ENCODE results near the gene DNAH9. TPM values are rescaled to one million over a fixed set of nuclear protein-coding genes. Genes with fewer than 3 reads are reported as not detected.

The DNAH9 gene
- total and polyA plus RNA-seq, 2 of the 8 experiments (the other 6 are each of a cell fraction or from before 2014, with no cell fraction given) = 0.21 to 0.86 TPM

GRCh38 chr17:11651089-11651488 is 52.8 kb downstream of the DNAH9 start:
- Histone ChIP-seq H2AK5ac (ENCODE audit: low read depth, low read length) (no peak overlapping the region), H3K14ac (ENCODE audit: insufficient read length) (no peak overlapping the region)
- CTCF ChIA-PET (ENCODE audit: partially characterized antibody) = no interaction called here
- TF ChIP-seq FOSL1 (IDR thresholded peaks at IDR 0.05; ENCODE audit: insufficient read depth, low read depth, low read length) = no peak
- TF ChIP-seq SP2 (IDR thresholded peaks at IDR 0.05; ENCODE audit: low read length) = no peak
- TF ChIP-seq BACH1 (IDR thresholded peaks at IDR 0.05; ENCODE audit: low read length) = no peak
- TF ChIP-seq ATF3 (IDR thresholded peaks at IDR 0.05; ENCODE audit: insufficient read depth, low read depth, low read length) = no peak
- TF ChIP-seq PHF8 (conservative IDR thresholded peaks at IDR 0.05; ENCODE audit: low read depth, low read length) = no peak
- no peak for TF ChIP-seq HDAC2 (IDR thresholded peaks at IDR 0.05; ENCODE audit: borderline replicate concordance in 1 of 2, low read depth in 2 of 2, low read length in 2 of 2)

More at GRCh38 chr17:11651089-11651488, 52.8 kb downstream of the DNAH9 start:
- Histone ChIP-seq H3K79me2 (ENCODE audit: control insufficient read depth in 1 of 2, insufficient read depth in 2 of 2, low read length in 2 of 2) (no peaks in the 10 kb centered on the region), H3K9me3 (ENCODE audit: insufficient read depth in 2 of 2, low read depth in 1 of 2, low read length in 1 of 2) (no peaks in the 10 kb centered on the region), H3K4ac (replicated peaks; ENCODE audit: insufficient read length, low read depth, low read length) (no peak overlapping the region), H4K91ac (replicated peaks; ENCODE audit: insufficient read length, low read length) (no peak overlapping the region), H3K56ac (replicated peaks; ENCODE audit: insufficient read length, low read depth, low read length) (no peak overlapping the region), H3K4me2 (ENCODE audit: insufficient read depth in 1 of 2, low read depth in 2 of 2, low read length in 2 of 2) (no peak overlapping the region), H3K18ac (ENCODE audit: extremely low read depth, low read length) (no peak overlapping the region), H4K20me1 (replicated peaks in 1 of 2; ENCODE audit: control insufficient read depth in 1 of 2, insufficient read depth in 2 of 2, low read length in 2 of 2) (no peaks in the 10 kb centered on the region), H3K36me3 (ENCODE audit: control insufficient read depth in 2 of 4, insufficient read depth in 4 of 4, low read length in 3 of 4) (no peaks in the 10 kb centered on the region), H3K27me3 (replicated peaks in 1 of 4; ENCODE audit: control insufficient read depth in 3 of 4, extremely low read depth in 1 of 4, insufficient read depth in 3 of 4, low read length in 3 of 4) (no peaks in the 10 kb centered on the region), H2BK20ac (ENCODE audit: low read length) (no peak overlapping the region), H2BK12ac (ENCODE audit: low read depth, low read length) (no peak overlapping the region), H3K79me1 (ENCODE audit: low read depth, low read length) (no peaks in the 10 kb centered on the region), H3K4me3 (ENCODE audit: extremely low read depth in 1 of 4, insufficient read depth in 2 of 4, low read depth in 3 of 4, low read length in 4 of 4) (no peak overlapping the region), H3K9ac (replicated peaks in 1 of 4; ENCODE audit: extremely low read depth in 1 of 4, low read depth in 3 of 4, low read length in 3 of 4) (no peak overlapping the region), H3K23ac (ENCODE audit: insufficient read length) (no peak overlapping the region), H3K4me1 (replicated peaks in 1 of 4; ENCODE audit: control insufficient read depth in 3 of 4, insufficient read depth in 4 of 4, low read length in 3 of 4) (no peaks in the 10 kb centered on the region), H4K5ac (ENCODE audit: insufficient read length, low read depth, low read length) (no peak overlapping the region), H2BK15ac (ENCODE audit: low read length) (no peak overlapping the region), H3K27ac (ENCODE audit: low read depth, low read length) (no peak overlapping the region), H2BK5ac (ENCODE audit: low read depth, low read length) (no peak overlapping the region), H2BK120ac (replicated peaks; ENCODE audit: low read depth, low read length) (no peak overlapping the region), H3K23me2 (ENCODE audit: low read depth, low read length) (no peaks in the 10 kb centered on the region), H4K8ac (ENCODE audit: extremely low read depth, insufficient read depth, low read length) (no peak overlapping the region), H2AFZ (ENCODE audit: low read length) (no peak overlapping the region)
- WGBS, 2 experiments (ENCODE audit: extremely low coverage in 1 of 2, insufficient coverage in 1 of 2, insufficient read length in 1 of 2, insufficient replicate concordance in 2 of 2, low coverage in 1 of 2, low lambda C conversion rate in 2 of 2, missing lambda C conversion rate in 1 of 2) = 98% methylated on average over 3 of the region's 3 CpGs; no CpG with 5 or more reads in 1 of the 2 experiments
- DNase-seq (ENCODE audit: low read depth in 1 of 2, low spot score in 2 of 2) (no peak), FAIRE-seq (no peak)
- POLR2A ChIA-PET (ENCODE audit: partially characterized antibody) = no interaction called here

Measured in H1 (cell line).